GM12875 (cell line): ENCODE data around the gene NANOG.
"Not testable (repeated sequence)": the region's sequence is repeated elsewhere in the genome, so short reads cannot be mapped to it uniquely, and the experiment has no call there.

Experiments
- H3K4me3 ChIP-seq: one replicate; pipeline ENCODE4 v1.5.1; 2011; ENCODE audit warnings: low read depth, low read length, control low read depth
- TF ChIP-seq, protein P1 (sequence below): IDR thresholded peaks from 2 replicates; pipeline ENCODE4 v1.5.1; 2011; ENCODE audit warnings: low read depth, mild to moderate bottlenecking, control low read depth, inconsistent platforms, low read length, moderate library complexity, borderline replicate concordance; ENCODE audit not compliant: insufficient read depth

The NANOG gene

DNA sequence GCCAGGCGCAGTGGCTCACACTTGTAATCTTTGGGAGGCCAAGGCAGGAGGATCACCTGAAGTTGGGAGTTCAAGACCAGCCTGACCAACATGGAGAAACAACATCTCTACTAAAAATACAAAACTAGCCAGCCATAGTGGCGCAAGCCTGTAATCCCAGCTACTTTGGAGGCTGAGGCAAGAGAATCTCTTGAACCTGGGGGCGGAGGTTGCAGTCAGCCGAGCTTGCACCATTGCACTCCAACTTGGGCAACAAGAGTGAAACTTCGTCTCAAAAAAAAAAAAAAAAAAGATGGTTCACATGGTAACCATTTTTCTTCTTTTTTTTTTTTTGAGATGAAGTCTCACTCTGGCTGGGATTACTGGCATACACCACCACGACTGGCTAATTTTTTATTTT, 48.2 kb downstream of the NANOG start:
- no peak overlapping the region for H3K4me3 ChIP-seq
- TF ChIP-seq, protein P1, sequence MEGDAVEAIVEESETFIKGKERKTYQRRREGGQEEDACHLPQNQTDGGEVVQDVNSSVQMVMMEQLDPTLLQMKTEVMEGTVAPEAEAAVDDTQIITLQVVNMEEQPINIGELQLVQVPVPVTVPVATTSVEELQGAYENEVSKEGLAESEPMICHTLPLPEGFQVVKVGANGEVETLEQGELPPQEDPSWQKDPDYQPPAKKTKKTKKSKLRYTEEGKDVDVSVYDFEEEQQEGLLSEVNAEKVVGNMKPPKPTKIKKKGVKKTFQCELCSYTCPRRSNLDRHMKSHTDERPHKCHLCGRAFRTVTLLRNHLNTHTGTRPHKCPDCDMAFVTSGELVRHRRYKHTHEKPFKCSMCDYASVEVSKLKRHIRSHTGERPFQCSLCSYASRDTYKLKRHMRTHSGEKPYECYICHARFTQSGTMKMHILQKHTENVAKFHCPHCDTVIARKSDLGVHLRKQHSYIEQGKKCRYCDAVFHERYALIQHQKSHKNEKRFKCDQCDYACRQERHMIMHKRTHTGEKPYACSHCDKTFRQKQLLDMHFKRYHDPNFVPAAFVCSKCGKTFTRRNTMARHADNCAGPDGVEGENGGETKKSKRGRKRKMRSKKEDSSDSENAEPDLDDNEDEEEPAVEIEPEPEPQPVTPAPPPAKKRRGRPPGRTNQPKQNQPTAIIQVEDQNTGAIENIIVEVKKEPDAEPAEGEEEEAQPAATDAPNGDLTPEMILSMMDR = no peak

DNA sequence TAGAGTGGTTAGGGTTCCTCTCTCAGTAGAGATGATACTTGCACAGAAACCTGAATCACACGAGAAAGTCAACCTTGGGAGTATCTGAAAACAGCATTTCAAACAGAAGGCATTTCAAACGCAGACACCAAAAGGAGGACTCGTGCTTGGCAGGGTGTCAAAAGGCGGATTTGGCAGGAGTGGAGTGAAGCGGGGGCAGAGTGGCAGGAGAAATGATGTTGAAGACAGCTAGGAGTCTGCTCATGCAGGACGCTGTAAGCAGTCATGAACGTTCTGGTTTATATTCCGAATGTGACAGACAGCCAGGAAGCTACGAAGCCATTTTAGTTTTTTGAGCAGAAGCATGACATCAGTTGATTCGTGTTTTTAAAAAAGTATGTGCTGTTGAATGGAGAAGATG, 50.0 kb downstream of the NANOG start:
- H3K4me3 ChIP-seq = not testable (repeated sequence)

DNA sequence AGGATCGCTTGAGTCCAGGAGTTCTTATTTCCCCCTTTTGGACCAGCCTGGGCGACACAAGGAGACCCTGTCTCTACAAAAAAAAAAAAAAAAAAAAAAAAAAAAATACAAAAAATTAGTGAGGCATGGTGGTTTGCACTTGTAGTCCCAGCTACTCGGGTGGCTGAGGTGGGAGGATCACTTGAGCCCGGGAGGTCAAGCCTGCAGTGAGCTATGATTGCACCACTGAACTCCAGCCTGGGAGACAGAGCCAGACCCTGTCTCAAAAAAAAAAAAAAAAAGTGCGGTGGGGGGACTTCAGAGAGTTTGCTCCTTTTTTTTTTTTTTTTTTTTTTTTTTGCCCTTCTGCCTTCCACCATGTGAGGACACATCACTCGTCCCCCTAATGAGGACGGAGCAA, 50.6 kb downstream of the NANOG start:
- H3K4me3 ChIP-seq = not testable (repeated sequence)

DNA sequence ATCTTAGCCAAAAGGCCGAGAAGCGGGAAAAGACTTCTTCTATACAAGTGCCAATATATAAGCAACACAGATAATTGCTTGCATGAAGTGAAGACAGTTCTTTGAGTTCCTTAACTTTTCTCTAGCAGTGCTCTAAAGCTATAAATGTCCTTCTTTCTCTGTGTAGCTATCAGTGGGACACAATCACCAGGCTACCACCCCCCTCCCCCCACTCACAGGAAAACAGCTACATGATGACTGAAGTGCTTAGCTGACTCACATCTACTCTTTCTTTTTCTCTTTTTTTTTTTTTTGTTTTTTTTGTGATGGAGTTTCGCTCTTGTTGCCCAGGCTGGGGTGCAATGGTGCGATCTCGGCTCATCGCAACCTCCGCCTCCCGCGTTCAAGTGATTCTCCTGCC, 53.2 kb downstream of the NANOG start:
- not testable (repeated sequence) for H3K4me3 ChIP-seq

DNA sequence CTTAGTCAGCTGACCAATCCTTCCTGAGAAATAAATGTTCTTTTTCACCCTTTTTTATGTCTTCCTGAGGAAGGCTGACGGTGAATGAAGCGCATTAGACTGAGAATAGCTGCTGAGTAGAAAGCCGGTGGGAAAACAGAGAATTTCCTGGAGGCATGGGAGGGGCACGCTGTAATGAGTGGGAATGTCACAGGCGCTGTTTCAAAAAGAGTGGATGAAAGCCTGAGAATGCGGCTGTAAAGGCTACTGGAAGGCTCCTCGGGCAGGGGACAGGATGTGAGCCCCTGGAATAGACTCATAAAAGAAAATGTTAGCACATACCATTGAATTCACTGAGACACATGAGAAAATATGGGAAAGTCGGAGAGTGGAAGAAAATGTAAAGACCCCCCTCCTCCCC, 53.9 kb downstream of the NANOG start:
- H3K4me3 ChIP-seq = not testable (repeated sequence)

DNA sequence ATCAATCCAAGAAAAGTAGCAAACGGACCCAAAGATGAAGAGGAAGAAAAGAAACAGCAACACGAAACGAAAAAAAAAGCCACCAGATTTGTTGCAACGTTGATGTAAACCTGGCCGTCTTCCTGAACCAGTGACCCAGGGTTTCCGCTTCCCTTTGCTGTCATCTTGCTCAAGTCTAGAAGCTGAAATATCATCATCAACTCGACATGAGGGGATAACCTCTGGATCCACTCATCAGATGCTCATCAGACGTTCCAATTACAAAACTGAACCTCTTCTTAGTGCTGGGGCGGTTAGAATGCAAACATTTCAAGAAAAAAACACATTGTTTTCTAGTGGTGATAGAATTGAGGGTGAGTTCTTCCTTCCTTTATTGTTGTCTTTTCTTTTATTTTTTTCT, 54.4 kb downstream of the NANOG start:
- not testable (repeated sequence) for H3K4me3 ChIP-seq

DNA sequence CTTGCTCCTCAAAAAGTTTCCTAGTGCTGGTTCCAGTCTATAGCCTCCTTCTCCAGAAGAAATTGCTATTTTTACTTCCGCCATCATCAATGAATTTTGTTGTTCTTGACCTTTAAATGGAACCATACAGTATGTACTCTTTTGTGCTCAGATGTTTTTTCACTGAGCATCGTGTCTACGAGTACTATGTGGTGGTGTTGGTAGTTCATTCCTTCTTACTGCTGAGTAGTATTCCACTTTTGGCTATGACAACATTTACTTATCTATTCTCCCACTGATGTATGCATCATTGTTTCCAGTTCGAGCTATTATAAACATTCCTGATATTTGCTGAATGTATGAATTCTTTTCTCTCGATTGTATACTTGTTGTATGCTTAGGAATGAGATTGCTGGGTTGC, 54.9 kb downstream of the NANOG start:
- no peak overlapping the region for H3K4me3 ChIP-seq
- TF ChIP-seq, protein P1 = no peak

DNA sequence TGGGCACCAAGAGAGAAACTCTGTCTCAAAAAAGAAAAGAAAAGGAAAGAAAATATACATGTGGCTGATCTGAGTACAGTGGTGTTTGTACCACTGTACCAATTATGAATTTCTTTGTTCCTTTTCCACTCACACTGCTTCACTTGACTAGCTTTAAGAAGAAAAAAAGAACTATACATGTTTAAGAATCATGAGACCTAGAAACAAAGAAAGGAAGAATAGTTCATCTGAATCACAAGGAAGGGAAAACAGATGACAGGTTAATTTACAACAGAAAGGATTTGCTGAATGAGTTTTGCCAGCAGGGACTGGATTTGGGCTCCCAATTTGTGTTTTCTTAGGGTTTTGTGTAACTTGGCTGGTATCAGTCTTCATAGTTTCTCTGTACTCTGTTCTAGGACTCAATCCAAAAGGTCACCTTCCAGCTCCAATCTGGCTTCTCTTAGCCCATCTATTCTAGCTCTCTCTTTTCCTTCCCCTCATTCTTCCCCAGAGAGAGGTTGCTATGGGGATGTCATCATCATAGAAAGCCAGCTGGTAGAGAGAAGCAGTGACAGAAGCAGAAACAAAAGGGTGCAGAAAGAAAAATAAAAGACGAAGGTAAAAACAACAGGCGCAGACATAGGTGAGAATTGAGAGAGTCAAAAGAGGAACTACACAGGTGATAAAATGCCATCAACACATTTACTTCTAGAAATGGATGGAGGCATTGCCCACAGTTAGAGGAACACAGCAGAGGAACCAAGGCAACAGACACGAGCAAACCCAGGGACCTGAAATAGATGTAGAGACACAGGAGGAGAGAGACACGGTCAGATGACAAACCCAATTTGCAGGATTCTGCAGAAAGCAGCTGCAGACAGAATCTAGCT, 58.3 kb downstream of the NANOG start:
- H3K4me3 ChIP-seq = not testable (repeated sequence)

DNA sequence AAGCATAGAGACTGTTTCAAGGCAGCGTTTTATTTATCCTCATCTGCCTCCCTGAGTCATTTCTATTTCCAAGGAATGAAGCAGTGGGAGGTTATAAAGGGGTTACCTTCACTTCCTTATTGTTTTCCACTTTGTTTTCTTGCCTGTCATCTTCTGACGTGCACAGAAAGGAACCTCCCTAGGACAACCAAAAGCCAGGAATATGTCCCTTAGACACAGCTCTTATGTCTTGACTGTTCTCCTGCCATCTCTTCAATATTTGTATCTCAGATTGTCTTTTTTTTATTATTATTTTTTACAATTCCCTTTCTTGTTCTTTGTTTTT, 58.9 kb downstream of the NANOG start:
- H3K4me3 ChIP-seq = not testable (repeated sequence)
